NCI-H524 (cell line): ENCODE results near the gene ANO4.

Source experiments
- DNase-seq, 2 experiments: peaks; one replicate each; lab custom pipeline; 2025; lab: John Stamatoyannopoulos, UW

The ANO4 gene

DNA sequence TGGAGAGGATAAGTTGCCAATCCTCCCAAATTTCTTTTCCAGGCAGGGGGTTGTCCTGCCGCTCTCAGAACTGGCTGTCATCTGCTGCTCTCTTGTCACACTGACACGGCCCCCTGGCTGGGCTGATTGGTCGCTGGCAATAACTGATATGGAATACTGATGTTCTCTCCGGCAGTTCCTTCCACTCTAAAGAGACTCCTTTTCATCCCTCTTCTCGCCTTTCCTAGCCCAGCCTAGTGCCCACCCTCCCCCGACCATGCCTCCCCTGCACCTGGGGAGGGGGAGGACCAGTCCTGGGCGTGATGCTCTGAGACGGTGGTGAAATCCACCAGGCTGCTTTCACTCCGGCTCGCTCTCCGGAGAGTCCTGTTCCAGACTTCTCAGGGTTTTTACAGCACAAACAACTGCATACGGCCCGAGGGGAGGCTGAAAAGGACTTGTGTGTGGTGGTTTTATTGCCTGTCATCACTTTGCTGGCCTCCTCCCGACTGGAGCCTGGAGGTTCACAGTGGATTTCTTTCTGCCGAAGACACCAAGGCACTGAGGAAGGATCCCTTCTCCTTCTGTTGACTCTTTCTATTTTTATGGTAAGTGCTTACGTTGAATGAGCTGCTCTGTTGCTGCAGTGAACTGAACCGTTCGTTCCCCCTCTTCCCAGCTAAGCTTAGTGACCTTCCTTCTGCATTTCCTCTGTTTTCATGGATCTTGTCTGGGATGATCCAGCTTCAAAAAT is at the start of gene ANO4:
Gene ANO4 (plus strand): TSS at position 336 of the 733 bp plus-strand sequence. CDS start 107,010 bp downstream, outside the sequence.
- DNase-seq, result peak in 1 of 2 experiments; percentile 34

DNA sequence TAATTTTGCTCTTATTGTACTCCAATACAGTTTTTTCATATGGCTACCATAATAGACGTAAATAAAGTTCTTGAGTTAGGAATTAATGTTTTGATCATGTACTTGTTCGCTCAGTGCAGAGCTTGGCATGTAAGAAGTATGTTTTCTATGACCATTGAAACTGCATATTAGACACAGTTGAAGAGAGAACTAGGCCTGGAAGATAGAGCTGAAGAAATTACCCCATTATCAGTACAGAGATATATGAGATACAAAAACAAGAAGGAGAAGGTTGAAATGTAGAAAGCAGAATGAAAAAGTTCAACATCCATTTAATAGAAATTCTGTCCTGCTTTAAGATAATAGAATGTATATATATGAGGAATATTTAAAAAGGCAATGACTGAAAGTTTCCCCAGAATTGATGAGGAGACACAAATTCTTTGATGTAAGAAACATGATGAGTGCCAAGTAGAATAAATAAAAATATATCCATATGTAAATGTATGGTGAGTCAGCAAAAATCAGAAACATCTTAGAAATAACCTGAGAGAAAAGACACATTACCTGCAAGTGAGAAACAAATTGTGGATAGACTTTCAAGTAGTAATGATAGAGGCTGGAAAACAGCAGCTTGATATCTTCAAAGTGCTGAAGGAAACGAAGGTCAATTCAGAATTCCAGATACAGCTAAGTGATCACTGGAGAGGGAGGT is 49.1 kb upstream of the ANO4 start:
- DNase-seq, result no peak

DNA sequence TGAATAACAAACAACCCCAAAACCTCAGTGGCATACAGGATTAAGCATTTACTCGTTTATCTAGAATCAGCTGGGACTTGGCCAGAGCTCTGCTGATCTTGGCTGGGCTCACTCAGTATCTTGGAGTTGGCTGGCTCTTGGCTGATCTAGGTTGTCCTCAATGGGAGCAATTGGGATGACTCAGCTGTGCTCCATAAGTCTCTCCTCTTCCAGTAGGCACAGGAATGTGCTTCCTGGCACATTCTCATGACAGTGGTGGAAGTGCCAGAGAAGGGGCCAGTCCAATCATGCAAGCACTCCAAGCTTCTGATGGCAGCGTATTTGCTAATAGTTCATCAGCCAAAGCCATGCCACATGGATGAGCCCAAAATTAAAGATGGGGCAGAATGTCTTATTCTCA is 41.7 kb upstream of the ANO4 start:
- DNase-seq, result no peak

DNA sequence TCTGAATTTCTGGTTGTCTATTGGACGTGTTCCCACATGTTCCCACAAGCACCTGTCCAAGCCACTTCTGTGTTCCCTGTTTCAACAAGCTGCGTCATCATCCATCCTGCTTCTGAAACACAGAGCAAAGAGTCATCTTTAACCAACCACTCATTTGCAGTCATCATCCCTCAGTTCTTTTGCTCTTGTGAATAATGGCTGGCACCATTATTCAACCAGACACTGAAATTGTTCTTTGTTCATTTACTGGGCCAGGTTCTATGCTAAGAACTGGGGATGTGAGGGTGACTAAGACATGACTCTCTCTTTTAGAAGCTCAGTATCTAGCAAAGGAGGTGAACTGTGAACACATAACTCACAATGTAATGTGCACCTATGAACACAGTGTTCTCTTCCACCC is 40.7 kb upstream of the ANO4 start:
- DNase-seq, result no peak

DNA sequence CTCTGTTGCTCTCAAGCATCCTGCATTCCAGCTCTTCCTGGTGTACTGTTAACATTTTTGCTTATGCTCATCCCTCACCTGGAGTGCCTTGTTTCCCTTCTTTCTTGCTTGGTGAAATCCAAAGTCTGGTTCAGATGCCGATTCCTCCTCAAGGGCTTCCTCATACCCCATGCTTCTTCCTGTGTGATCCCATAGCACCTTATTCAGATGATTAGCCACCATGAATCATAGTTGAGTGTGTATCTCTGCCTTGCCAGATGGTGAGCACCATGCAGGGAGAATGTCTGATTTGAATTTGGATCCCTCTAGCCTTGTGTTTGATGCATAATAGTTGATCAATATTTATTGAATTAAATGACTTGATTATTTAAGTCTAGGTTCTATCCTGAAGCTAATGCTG is 39.4 kb upstream of the ANO4 start:
- DNase-seq, result no peak

DNA sequence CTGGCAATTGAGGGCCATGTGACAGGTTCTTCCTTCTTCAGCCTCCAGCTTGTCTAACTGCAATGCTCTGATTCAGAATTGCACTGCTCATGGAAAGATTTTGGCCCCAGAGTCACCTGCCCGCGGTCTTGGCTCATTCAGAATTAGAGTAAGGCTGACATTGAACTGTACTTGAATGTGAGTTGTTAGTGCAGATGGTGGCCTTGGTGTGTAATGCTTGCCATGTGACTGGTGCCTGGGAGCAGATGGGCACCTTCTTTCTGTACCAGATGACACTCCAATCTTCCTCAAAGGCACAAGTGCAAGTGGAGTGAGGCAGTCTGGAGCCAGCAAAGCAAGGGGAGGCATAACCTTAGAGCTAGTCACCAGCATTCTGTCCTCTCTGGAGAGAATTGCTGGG is 36.5 kb upstream of the ANO4 start:
- DNase-seq, result peak; percentile 86 to 93

DNA sequence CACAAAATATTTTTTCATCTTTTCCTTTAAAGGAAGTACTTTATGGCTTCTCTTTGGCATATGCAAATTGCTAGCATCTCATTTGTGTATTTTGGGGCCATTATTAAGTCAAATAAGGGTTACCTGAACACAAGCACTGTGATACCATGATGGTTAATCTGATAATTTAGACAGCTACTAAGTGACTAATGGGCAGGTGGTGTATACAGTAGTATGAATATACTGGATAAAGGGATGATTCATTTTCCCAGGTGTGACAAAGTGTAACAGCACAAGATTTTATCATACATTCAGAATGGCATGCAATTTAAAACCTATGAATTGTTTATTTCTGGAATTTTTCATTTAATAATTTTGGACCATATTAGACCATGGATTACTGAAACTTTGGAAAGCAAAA is 27.2 kb upstream of the ANO4 start:
- DNase-seq, result no peak

DNA sequence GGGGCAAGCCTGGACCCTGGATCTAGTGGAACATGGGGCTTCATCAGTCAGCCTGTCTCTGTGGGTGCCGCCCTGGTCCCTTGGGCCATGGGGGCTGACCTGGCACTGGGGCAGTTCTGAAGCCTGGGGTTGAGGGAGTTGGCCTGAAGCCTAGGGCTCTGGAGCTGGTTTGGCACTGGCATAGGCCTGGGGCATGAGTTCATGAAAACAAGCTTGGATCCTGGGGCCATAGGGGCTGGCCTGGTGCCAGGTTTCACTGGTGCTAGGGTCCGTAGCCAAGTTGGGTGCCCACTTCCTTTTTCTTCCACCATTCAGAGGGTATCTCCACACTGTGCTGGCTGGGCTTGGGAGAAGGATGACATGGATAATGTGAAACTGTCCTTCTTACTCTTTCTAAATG is 26.6 kb upstream of the ANO4 start:
- DNase-seq, result no peak

DNA sequence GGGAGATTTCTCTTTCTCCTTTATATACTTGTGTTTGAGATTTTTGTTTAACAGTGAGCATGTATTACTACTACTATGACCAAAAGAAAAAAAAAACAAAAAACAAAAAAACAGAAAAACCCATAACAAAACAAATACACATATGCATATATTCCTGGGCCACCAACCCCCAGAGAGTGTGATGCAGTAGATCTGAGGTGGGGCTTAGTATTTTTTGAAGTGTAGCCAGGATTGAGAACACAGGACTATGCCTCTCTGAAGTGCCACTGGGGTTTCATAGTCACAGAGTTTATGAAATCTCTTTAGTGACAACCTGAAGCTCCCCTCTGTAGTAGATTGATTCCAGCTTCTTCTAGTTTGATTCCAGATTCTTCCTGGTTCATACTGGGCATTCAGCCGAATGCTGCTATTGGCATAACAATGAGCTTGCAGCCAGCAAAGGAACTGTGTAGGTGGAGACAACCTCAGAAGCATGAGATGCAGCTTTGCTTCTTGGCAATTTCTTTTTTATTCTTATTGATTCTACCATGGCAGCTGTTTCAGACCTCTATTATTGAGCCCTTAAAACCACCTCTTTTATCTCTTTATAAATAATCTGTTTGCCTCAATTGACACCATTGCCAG is 15.5 kb upstream of the ANO4 start:
- DNase-seq, result no peak

DNA sequence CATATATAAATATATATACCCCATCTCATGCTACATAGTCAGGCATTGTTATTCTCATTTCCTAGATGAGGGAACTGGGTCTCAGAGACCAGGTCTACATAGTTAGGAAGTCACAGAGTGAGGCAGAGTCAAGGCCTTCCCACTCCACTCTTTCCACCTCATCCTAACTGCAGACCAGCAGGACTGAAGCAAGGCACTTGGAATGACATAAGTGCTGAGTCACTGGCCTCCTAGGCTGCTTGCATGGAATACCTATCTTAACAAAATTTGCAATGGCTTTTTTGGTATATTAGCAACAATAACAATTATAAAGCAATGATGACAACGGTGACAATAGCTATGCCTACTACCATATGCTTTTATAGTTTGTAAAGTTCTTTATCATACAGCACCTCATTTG is 5.4 kb upstream of the ANO4 start:
- no peak for DNase-seq

DNA sequence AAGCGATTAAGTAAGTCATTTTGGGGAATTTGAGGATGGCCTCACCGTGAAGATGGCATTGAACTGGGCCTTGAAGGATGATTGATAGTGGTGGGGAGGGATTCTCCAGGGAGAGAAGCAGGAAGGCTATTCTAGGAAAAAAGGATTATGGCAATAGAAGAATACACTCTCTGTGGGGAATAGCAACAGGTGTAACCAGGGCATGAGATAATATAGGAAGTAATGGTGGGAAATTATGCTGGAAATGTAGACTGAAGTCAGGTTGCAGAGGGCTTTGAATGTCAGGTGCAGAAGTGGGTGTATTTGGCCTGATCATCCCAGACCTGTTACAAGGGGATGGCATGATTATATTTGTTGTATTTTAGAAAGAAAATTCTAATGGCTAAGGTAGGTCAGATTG is 4.6 kb upstream of the ANO4 start:
- no peak for DNase-seq

DNA sequence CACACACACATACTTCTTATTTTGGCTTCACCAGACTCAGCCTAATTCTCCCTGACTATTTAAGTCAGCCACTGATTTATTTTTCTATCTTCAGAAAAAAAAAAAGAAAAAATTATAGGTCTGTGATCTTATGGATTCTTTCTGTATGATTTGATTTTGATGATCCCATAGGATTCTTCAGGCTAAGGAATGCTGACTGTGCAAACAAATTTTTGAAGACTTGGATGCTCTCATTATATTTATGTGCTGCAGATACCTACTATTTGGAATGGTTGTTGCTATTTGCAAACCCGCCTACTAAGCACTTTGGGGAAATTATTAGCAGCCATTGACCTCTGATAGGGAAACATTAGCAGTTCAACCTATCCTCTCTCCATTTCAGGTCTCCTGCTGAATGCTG is 4.0 kb upstream of the ANO4 start:
- DNase-seq, result no peak

DNA sequence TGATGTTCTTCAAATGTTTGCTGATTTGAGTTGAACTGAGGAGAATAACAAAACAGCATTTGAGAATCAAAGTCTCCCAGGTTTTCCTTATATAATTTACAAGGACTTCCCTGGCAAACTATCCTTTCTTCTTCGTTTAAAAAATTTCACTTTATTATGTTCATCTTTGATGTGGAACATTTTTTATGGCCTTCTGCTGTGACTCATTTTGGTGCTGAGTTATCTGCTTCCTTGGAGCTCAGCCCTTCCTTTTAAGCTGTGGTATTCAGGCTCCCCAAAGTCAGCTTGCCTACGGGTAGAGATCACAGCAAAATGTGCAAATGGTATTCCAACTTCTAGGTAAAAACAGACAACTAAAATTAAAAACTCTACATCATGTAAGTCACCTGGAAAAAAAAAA is 1.4 kb upstream of the ANO4 start:
- DNase-seq, result no peak

DNA sequence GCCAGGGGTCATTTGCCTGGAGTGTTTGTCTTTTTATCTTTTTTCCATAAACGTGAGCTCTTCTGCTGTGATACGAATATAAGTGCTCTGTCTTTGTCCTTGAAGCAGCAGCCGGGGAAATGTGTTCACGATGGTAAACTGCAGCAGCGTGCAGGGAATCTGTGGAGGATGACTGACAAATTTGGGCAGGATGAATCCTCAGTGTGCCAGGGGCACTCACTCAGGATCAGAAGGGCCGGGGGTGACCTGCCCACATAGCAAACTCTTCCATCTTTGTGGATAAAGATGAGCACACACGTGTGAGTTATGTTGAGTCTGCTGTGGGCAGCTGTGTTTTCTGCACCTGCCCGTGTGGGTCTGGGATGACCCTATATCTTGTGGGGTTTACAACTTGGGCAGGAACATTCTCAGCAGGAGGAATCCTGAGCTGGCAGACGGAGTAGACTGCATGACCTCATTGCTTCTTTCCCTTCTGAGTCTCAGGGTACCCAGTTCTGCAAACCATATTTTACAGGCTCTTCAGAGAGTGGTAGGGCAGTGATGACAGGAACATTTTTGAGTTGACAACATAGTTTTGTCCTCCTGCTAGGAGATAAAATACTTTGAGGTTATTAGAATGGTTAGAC is 711 bp downstream of the ANO4 start:
- no peak for DNase-seq

DNA sequence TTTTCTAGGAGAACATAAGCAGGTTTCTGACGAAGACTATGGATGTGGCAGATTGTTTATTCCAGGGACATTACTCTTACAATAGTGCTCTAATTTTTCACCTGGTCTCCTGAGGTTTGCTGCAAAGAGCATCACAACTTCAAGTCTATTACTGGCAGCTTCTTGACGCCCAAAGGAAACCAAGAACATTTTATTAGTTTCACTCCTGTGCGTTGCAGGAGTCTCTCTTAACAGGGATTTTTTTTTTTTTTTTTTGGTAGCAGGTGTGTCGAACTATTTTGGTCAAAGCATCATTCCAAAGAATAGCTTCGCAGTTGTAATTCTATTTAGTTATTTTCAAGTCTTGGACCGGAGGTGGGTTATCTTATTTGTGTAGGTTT is 1.2 kb downstream of the ANO4 start:
- DNase-seq, result no peak

DNA sequence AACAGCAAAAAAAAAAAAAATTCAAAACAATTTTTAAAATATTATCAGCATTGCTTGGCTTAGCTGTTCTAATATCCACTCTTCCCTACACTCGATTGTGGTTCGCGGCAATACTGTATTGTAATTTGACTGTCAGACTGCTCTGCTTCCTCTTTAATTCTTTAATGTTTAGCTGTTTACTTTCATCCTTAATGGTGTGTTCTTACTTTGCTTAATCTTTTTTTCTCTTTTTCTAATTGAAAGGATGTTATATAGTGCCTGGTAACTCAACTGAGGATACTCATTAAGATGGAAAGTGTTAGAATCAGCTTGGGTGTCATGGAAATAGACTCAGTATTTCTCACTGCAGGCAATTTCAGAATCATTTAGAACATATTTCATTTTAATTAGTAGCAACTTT is 2.0 kb downstream of the ANO4 start:
- DNase-seq, result no peak

DNA sequence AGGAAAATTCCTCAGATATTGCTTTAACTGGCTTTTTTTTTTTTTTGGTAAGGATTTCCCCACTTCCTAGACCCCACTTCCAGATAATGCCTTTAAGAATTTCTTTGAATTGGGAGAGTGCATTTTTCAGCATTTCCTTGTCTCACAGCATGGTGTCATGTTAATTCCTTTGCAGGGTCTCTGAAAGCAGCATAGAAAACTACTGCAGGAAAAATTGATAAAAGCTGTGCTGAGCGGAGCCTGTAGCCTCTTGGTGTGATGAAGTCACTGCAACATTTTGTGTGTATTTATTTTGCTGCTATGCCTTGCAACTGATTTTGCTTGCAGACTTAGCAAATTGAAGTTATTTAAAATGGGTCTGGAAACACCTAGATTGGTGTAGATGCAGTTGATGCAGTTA is 2.7 kb downstream of the ANO4 start:
- DNase-seq, result no peak

DNA sequence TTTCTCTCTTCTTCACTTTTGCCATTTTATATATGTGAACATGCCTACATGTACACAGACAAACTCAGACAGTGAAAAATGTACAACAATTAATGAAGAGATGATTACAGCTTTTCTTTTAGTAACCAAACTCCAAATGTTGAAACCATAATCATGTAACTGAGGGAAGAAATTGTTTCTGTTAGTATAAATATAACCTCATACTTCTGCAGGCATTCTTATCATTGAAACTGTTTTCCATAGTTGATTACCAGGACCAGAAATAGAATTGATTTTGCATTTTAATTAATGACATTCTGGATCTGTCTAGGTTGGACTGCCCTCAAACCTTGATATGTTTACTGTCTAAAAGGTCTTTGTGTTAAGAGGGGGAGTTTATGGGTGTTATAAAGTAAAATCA is 3.2 kb downstream of the ANO4 start:
- no peak for DNase-seq

DNA sequence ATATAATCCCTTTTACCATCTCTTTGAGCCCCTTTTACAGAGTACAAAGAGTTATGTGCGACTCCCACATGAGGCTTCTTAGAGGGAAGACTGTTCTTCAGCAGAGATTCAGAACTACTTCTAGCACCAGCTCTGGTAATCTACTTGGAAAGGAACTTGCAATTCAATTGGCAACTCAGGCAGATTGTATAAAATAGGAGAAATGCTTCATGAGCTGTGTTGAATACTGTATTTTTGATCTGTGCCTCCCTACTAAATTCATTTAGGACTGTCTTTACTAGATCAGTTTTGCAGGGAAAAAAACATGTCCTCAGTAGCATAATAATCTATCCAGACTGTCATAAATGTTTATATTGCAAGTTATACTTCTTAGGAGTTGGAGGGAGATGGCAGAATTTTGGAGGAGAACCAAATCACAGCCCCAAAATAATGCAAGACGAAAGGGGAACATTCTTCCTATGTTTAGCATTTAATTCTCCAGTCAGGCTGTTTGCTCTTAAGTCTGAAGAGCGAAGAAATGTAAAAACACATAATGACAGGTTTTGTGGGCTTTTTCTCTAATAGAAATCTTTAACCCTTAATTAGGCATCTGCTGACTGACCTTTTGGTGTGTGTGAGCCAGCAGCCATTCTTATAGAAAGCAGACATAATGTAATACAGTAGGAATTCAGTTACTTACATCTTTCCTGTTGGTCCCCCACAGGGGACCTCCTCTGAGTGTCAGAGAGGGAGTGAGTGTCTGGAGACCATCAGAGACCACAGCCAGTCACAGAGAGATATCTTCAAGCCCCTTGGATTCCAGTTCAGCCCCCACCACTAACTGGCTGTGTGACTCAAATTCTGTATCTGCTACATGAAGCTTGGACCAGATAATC is 3.9 kb downstream of the ANO4 start:
- DNase-seq, result no peak

DNA sequence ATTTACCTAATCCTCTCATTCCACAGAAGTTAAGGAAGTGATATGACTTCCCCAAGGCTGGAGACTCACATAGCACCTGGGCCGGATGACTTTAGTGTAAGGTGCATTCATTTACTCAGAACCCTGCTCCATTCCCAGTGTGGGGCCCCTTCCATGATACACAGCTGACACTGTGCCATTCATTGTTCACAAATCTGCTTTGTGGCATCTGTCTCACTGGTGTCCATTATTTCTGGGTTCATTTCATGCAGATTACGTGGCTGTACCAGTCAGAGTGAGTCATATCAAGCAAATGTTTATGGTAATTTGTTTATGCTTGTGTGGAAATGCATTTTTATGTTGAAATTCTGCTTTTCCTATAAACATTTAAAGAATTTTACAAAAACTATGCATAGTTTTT is 5.2 kb downstream of the ANO4 start:
- no peak for DNase-seq

DNA sequence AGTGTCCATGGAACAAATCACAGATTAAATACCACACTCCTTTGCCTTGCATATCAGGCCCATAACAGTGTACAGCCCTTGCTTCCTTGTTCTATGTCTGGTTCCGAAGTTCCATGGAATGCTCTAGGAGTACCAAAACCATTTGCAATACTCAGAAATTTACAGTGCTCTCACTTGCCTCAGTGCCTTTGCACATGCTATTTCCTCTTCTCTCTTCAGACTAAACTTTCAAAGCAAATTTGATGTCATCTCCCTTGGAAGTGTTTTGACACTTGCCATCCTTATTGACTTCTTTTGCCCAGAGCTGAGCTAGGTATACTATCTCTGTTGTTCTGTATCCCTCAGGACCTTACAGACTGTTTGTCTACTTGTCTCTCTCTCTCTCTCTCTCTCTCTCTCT is 6.1 kb downstream of the ANO4 start:
- no peak for DNase-seq

DNA sequence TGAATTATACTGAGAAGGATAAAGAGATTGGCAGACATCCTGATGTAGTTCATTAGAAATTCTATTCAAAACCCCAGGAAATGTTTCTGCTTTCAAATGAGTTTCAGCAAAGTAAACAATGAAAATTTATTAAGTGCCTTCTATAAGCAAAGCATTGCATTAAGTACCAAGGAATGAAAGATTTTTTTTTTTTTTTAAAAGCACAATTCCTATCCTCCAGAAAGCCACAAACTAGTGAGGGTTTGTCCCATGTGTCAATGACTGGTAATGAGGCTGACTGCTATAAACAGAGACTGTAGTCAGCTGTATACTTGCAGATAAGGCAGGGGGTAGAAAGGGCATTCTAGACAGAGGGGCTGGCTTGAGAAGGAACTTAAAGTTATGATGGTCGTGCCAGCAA is 6.7 kb downstream of the ANO4 start:
- no peak for DNase-seq
